ENCODE measurements around the gene ANKDD1A.

The ANKDD1A gene

GRCh38 chr15:64970698-64971097, 59.0 kb downstream of the ANKDD1A start:
- H3K4me1 ChIP-seq (ENCODE audit: control insufficient read depth, insufficient read depth, low read length): no peaks in the 10 kb centered on the region
- no peaks in the 10 kb centered on the region for H3K27me3 ChIP-seq (ENCODE audit: control insufficient read depth, insufficient read depth, low read length)
- H3K9ac ChIP-seq (ENCODE audit: low read depth, low read length): no peak overlapping the region
- no peak overlapping the region for H3K27ac ChIP-seq (ENCODE audit: low read depth, low read length)
- peaks cover 63% of the 10 kb centered on the region for H3K36me3 ChIP-seq (ENCODE audit: control insufficient read depth, insufficient read depth, low read length)
- H3K4me3 ChIP-seq (ENCODE audit: low read depth, low read length): no peak overlapping the region
- no peaks in the 10 kb centered on the region for H3K9me3 ChIP-seq (ENCODE audit: control insufficient read depth, insufficient read depth, low read length)

DNA sequence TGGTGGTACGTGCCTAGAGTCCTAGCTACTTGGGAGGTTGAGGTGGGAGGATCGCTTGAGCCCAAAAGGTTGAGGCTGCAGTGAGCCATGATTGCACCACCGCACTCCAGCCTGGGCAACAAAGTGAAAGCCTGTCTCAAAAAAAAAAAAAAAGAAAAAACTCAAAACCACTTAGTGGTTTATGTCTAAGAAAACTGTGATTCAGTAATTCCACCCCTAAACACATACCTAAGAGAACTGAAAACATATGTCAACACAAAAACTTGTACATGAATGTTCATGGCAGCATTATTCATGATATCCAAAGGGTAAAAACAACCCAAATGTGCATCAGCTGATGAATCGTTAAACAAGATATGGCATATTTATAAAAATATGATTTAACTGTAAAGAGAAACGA, 63.7 kb downstream of the ANKDD1A start:
- no peaks in the 10 kb centered on the region for H3K9me3 ChIP-seq (ENCODE audit: control insufficient read depth, insufficient read depth, low read length)
- no peaks in the 10 kb centered on the region for H3K27me3 ChIP-seq (ENCODE audit: control insufficient read depth, insufficient read depth, low read length)
- peaks cover 15% of the 10 kb centered on the region for H3K4me1 ChIP-seq (ENCODE audit: control insufficient read depth, insufficient read depth, low read length)
- H3K9ac ChIP-seq (ENCODE audit: low read depth, low read length): no peak overlapping the region
- no peak overlapping the region for H3K4me3 ChIP-seq (ENCODE audit: low read depth, low read length)
- H3K36me3 ChIP-seq (ENCODE audit: control insufficient read depth, insufficient read depth, low read length): peaks cover 59% of the 10 kb centered on the region
- H3K27ac ChIP-seq (ENCODE audit: low read depth, low read length): no peak overlapping the region

DNA sequence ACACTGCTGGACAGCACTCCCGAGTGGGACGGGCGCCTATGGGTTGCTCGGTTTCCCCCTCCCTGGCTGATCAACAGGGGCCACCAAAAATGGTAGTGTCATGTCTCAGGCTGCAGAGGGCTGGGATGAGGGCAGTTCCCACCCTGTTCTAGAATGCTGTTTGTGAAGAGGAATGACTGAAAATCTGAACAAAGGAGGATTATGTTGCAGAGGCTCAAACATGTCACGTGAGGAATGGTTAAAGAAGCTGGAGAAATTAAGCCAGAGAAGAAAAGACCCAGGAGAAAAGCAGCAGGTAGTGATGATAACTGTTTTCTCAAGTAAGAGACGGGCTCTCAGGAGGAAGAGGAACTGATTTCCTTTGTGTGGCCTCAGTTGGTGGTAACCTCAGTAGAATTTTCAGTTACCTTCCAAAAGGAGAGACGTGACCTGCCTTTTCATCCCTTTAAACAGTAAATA, 67.6 kb downstream of the ANKDD1A start:
- Histone ChIP-seq H3K36me3 (ENCODE audit: control insufficient read depth, insufficient read depth, low read length) (peaks cover 40% of the 10 kb centered on the region), H3K27me3 (ENCODE audit: control insufficient read depth, insufficient read depth, low read length) (no peaks in the 10 kb centered on the region), H3K9ac (ENCODE audit: low read depth, low read length) (no peak overlapping the region), H3K9me3 (ENCODE audit: control insufficient read depth, insufficient read depth, low read length) (no peaks in the 10 kb centered on the region), H3K4me3 (ENCODE audit: low read depth, low read length) (no peak overlapping the region), H3K4me1 (ENCODE audit: control insufficient read depth, insufficient read depth, low read length) (peaks cover 15% of the 10 kb centered on the region), H3K27ac (ENCODE audit: low read depth, low read length) (peak overlapping the region; percentile 93)

DNA sequence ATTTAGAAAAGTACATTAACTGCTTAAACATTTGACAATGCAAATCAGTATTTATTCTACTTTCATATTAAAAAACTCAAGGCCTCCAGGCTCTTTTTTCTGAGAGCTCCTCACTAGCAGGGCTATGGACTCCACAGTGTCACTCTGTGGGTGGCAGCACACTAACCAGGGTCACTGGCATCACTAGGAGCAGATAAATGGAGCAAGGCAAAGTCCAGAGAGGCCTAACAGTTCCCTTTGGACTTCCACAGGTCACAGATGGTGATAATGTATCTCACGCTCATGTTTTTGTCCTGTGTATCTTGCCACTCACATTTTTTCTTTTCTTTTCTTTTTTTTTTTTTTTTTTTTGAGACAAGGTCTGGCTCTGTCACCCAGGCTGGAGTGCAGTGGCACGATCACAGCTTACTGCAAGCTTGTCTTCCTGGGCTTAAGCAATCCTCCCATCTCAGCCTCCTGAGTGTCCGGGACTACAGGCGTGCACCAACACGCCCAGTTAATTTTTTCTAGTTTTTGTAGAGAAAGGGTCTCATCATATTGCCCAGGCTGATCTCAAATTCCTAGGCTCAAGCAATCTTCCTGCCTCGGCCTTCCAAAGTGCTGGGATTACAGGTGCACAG, 70.2 kb downstream of the ANKDD1A start:
- H3K4me1 ChIP-seq (ENCODE audit: control insufficient read depth, insufficient read depth, low read length): peaks cover 15% of the 10 kb centered on the region
- no peak overlapping the region for H3K27ac ChIP-seq (ENCODE audit: low read depth, low read length)
- H3K4me3 ChIP-seq (ENCODE audit: low read depth, low read length): no peak overlapping the region
- no peak overlapping the region for H3K9ac ChIP-seq (ENCODE audit: low read depth, low read length)
- H3K9me3 ChIP-seq (ENCODE audit: control insufficient read depth, insufficient read depth, low read length): no peaks in the 10 kb centered on the region
- peaks cover 18% of the 10 kb centered on the region; the same call in 1 of the 2 replicates for H3K36me3 ChIP-seq (ENCODE audit: control insufficient read depth, insufficient read depth, low read length)
- H3K27me3 ChIP-seq (ENCODE audit: control insufficient read depth, insufficient read depth, low read length): no peaks in the 10 kb centered on the region

DNA sequence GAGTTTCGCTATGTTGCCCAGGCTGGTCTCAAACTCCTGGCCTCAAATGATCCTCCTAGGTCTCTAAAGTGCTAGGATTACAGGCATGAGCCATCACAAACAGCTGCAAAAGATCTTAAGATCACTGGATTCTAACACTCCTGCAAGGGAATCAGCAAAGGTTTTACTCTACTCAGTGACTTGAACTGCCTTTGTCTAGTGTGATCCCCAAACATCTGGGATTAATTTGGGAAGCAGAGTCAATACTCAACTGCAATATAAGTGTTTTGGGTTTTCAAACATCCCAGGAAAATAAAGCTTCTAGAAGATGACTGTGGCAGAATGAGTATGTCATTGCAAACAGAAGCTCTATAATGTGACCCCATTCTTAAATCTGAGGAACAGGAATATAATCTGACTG, 70.8 kb downstream of the ANKDD1A start:
- Histone ChIP-seq H3K9ac (ENCODE audit: low read depth, low read length) (no peak overlapping the region), H3K27me3 (ENCODE audit: control insufficient read depth, insufficient read depth, low read length) (no peaks in the 10 kb centered on the region), H3K27ac (ENCODE audit: low read depth, low read length) (no peak overlapping the region), H3K36me3 (ENCODE audit: control insufficient read depth, insufficient read depth, low read length) (peaks cover 21% of the 10 kb centered on the region), H3K9me3 (ENCODE audit: control insufficient read depth, insufficient read depth, low read length) (no peaks in the 10 kb centered on the region), H3K4me1 (ENCODE audit: control insufficient read depth, insufficient read depth, low read length) (peaks cover 15% of the 10 kb centered on the region), H3K4me3 (ENCODE audit: low read depth, low read length) (no peak overlapping the region)

GRCh38 chr15:64985366-64986033, 73.8 kb downstream of the ANKDD1A start:
- Histone ChIP-seq H3K9ac (ENCODE audit: low read depth, low read length) (no peak overlapping the region), H3K9me3 (ENCODE audit: control insufficient read depth, insufficient read depth, low read length) (no peaks in the 10 kb centered on the region), H3K27me3 (ENCODE audit: control insufficient read depth, insufficient read depth, low read length) (no peaks in the 10 kb centered on the region), H3K4me3 (ENCODE audit: low read depth, low read length) (no peak overlapping the region), H3K4me1 (ENCODE audit: control insufficient read depth, insufficient read depth, low read length) (peaks cover 4% of the 10 kb centered on the region; the same call in 1 of the 2 replicates), H3K27ac (ENCODE audit: low read depth, low read length) (no peak overlapping the region), H3K36me3 (ENCODE audit: control insufficient read depth, insufficient read depth, low read length) (peaks cover 9% of the 10 kb centered on the region; the same call in 1 of the 2 replicates)

- Histone ChIP-seq H3K9ac (ENCODE audit: low read depth, low read length) (no peak overlapping the region), H3K27ac (ENCODE audit: low read depth, low read length) (no peak overlapping the region)
These were observed 75.4 kb downstream of the ANKDD1A start for GRCh38 chr15:64987136-64987535.

DNA sequence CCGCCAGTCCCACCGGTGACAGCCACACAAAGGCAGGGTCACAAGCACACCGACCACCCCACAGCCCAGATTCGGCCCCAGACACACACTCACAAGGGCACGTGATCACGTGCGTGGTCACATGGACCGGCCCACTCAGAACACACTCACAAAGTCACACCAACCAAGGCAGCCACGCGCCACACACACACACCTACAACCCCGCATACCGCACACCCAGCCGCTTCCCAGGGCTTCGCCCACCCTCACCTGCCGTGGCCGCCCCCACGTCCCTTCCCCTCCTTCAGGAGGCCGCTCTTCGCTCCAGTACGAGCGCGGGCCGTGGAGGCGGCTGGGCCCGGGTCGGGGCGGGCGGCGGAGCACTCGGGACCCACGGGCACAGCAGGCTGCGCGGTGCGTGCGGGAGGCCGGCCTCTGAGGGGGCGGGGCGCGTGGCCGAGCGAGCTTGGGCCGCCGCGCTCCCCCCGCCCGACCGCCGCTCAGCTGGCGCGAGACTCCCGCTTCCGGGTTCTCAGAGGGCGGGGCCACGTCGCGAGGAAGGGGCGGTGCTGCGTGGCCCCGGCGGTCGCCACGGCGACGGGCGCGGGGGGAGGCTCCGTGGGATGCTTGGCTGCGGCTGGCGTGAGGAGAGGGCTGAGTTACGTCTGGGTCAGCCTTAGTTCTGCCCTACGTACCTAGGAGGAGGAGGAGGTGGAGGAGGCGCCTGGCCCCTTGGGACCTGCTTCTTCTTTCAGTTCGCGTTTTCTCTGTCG, 77.9 kb downstream of the ANKDD1A start, which contains the start of gene SPG21:
Gene SPG21 (minus strand): TSS at position 499 of the 752 bp plus-strand sequence. CDS start 6,345 bp downstream, outside the sequence.
- Histone ChIP-seq H3K9ac (ENCODE audit: low read depth, low read length) (peak within 1 kb of the TSS; percentile 57), H3K36me3 (ENCODE audit: control insufficient read depth, insufficient read depth, low read length) (peaks cover 6% of the 10 kb centered on the region; the same call in 1 of the 2 replicates), H3K4me1 (ENCODE audit: control insufficient read depth, insufficient read depth, low read length) (peaks cover 7% of the 10 kb centered on the region; the same call in 1 of the 2 replicates), H3K9me3 (ENCODE audit: control insufficient read depth, insufficient read depth, low read length) (no peaks in the 10 kb centered on the region), H3K27ac (ENCODE audit: low read depth, low read length) (peak within 1 kb of the TSS; percentile 53), H3K4me3 (ENCODE audit: low read depth, low read length) (peak within 1 kb of the TSS; percentile 99), H3K27me3 (ENCODE audit: control insufficient read depth, insufficient read depth, low read length) (no peaks in the 10 kb centered on the region)

More at GRCh38 chr15:64987136-64987535, 75.4 kb downstream of the ANKDD1A start:
- no peak overlapping the region for H3K4me3 ChIP-seq (ENCODE audit: low read depth, low read length)
- no peaks in the 10 kb centered on the region for H3K9me3 ChIP-seq (ENCODE audit: control insufficient read depth, insufficient read depth, low read length)
- H3K27me3 ChIP-seq (ENCODE audit: control insufficient read depth, insufficient read depth, low read length): no peaks in the 10 kb centered on the region
- H3K36me3 ChIP-seq (ENCODE audit: control insufficient read depth, insufficient read depth, low read length): peaks cover 9% of the 10 kb centered on the region; the same call in 1 of the 2 replicates
- H3K4me1 ChIP-seq (ENCODE audit: control insufficient read depth, insufficient read depth, low read length): peaks cover 7% of the 10 kb centered on the region; the same call in 1 of the 2 replicates

DNA sequence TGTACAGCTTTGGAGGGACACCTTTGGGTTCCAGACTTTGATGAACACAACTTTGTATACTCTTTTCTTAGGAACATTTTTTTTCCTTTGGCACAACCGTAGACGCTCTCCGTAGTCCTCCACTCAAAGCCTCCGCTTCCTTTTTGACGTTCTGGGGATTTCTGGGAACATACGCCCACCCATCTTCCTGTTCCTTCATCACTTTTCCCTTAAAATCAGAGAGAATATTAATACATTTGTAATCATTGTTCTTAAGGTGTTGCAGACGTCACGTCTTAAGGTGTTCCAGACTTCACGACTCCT, 78.4 kb downstream of the ANKDD1A start:
- H3K9ac ChIP-seq (ENCODE audit: low read depth, low read length): peak overlapping the region; percentile 31; the same call in 1 of the 2 replicates
- peaks cover 7% of the 10 kb centered on the region; the same call in 1 of the 2 replicates for H3K4me1 ChIP-seq (ENCODE audit: control insufficient read depth, insufficient read depth, low read length)
- peak overlapping the region; percentile 42 for H3K27ac ChIP-seq (ENCODE audit: low read depth, low read length)
- no peaks in the 10 kb centered on the region for H3K9me3 ChIP-seq (ENCODE audit: control insufficient read depth, insufficient read depth, low read length)
- peaks cover 6% of the 10 kb centered on the region; the same call in 1 of the 2 replicates for H3K36me3 ChIP-seq (ENCODE audit: control insufficient read depth, insufficient read depth, low read length)
- H3K27me3 ChIP-seq (ENCODE audit: control insufficient read depth, insufficient read depth, low read length): no peaks in the 10 kb centered on the region
- peak overlapping the region; percentile 99 for H3K4me3 ChIP-seq (ENCODE audit: low read depth, low read length)

GRCh38 chr15:64991536-64992135, 79.9 kb downstream of the ANKDD1A start:
- Histone ChIP-seq H3K36me3 (ENCODE audit: control insufficient read depth, insufficient read depth, low read length) (peaks cover 6% of the 10 kb centered on the region; the same call in 1 of the 2 replicates), H3K27ac (ENCODE audit: low read depth, low read length) (no peak overlapping the region), H3K9ac (ENCODE audit: low read depth, low read length) (no peak overlapping the region), H3K4me1 (ENCODE audit: control insufficient read depth, insufficient read depth, low read length) (peaks cover 7% of the 10 kb centered on the region; the same call in 1 of the 2 replicates), H3K4me3 (ENCODE audit: low read depth, low read length) (no peak overlapping the region), H3K27me3 (ENCODE audit: control insufficient read depth, insufficient read depth, low read length) (no peaks in the 10 kb centered on the region), H3K9me3 (ENCODE audit: control insufficient read depth, insufficient read depth, low read length) (no peaks in the 10 kb centered on the region)

Data from HUES48 (cell line).